ENCODE measurements around the gene CCDC85B.
"Not testable (repeated sequence)": the region's sequence is repeated elsewhere in the genome, so short reads cannot be mapped to it uniquely, and the experiment has no call there.

CCDC85B gene

GRCh38 chr11:65887723-65888162 is 2.7 kb upstream of the CCDC85B start:
- DNase-seq (ENCODE audit: low spot score) = no peak

- peak; percentile 95 for DNase-seq (ENCODE audit: low spot score)
Observed at GRCh38 chr11:65888163-65888814, 2.2 kb upstream of the CCDC85B start, which contains the start of gene FIBP. Gene FIBP (minus strand): TSS chr11:65888471. CDS start chr11:65888418, 53 bp downstream.

GRCh38 chr11:65891219-65892136 is 1.0 kb downstream of the CCDC85B start:
- DNase-seq (ENCODE audit: low spot score) = no peak

GRCh38 chr11:65892137-65892540 is 1.7 kb downstream of the CCDC85B start:
- DNase-seq (ENCODE audit: low spot score) = not testable (repeated sequence)

GRCh38 chr11:65892661-65893317 is 2.3 kb downstream of the CCDC85B start:
- DNase-seq (ENCODE audit: low spot score) = no peak

- DNase-seq (ENCODE audit: low spot score) = no peak
Observed at GRCh38 chr11:65894034-65894591, 3.6 kb downstream of the CCDC85B start.

- DNase-seq (ENCODE audit: low spot score) = no peak
Observed at GRCh38 chr11:65895482-65895981, 5.1 kb downstream of the CCDC85B start.

GRCh38 chr11:65896034-65896999 is 5.8 kb downstream of the CCDC85B start:
- DNase-seq (ENCODE audit: low spot score) = no peak

- no peak for DNase-seq (ENCODE audit: low spot score)
Observed at GRCh38 chr11:65897020-65897471, 6.6 kb downstream of the CCDC85B start.

GRCh38 chr11:65898656-65899355 is 8.3 kb downstream of the CCDC85B start:
- DNase-seq (ENCODE audit: low spot score) = no peak

GRCh38 chr11:65899356-65900124 is 9.1 kb downstream of the CCDC85B start:
- peak; percentile 90 for DNase-seq (ENCODE audit: low spot score)

- peak; percentile 96 for DNase-seq (ENCODE audit: low spot score)
Observed at GRCh38 chr11:65900125-65900898, 9.8 kb downstream of the CCDC85B start, which contains the start of gene FOSL1. Gene FOSL1 (minus strand): TSS chr11:65900388. CDS start chr11:65900339, 49 bp downstream.

- no peak for DNase-seq (ENCODE audit: low spot score)
Observed at GRCh38 chr11:65900899-65901180, 10.4 kb downstream of the CCDC85B start.

GRCh38 chr11:65903068-65903481 is 12.6 kb downstream of the CCDC85B start:
- DNase-seq (ENCODE audit: low spot score) = no peak

- no peak for DNase-seq (ENCODE audit: low spot score)
Observed at GRCh38 chr11:65903715-65904114, 13.2 kb downstream of the CCDC85B start.

GRCh38 chr11:65906602-65907001 is 16.1 kb downstream of the CCDC85B start:
- DNase-seq (ENCODE audit: low spot score) = peak; percentile 78

GRCh38 chr11:65907878-65908277 is 17.4 kb downstream of the CCDC85B start:
- DNase-seq (ENCODE audit: low spot score) = no peak
